GM12878 (cell line): ENCODE measurements around the gene TXNIP. TPM values are rescaled to one million over a fixed set of nuclear protein-coding genes. Genes with fewer than 3 reads are reported as not detected.

Experiments
- ATAC-seq: fragments of 200-7000 bp; cut with Tn5 transposase; 3 replicates; pipeline ENCODE4 v1.9.1; 2020; ENCODE audit warnings: mild to moderate bottlenecking, moderate library complexity
- BruUV-seq: library from RNA; stranded (reverse); fragments of 400-500 nt; replicated peaks from 2 replicates; lab custom pipeline; 2021; lab: Mats Ljungman, UMichigan
- CTCF ChIA-PET: fragments of 300-600 bp; sonication (Branson Sonifier 250); formaldehyde crosslinking; extraction: SDS; loops from one replicate; lab custom pipeline; 2021; ENCODE audit warnings: inconsistent platforms; lab: Yijun Ruan, JAX
- POLR2A ChIA-PET: fragments of 350-600 bp; formaldehyde crosslinking; extraction: SDS; loops from one replicate; lab custom pipeline; 2021; ENCODE audit warnings: inconsistent platforms; lab: Charles Lee
- RAD21 ChIA-PET: fragments of 300-600 bp; sonication (Branson Sonifier 250); formaldehyde crosslinking; loops from one replicate; lab custom pipeline; 2023; ENCODE audit warnings: antibody characterized with exemption; ENCODE audit not compliant: unreplicated experiment; lab: Charles Lee
- SMC1A ChIA-PET: fragments of 300-600 bp; sonication (Branson Sonifier 250); formaldehyde crosslinking; loops from one replicate; lab custom pipeline; 2023; ENCODE audit not compliant: unreplicated experiment, uncharacterized antibody; lab: Charles Lee
- DNase-seq: peaks from one replicate; pipeline ENCODE4 v3.0.0-alpha.2; 2011; ENCODE audit warnings: low read depth, low spot score
- FAIRE-seq: peaks from 3 replicates; lab custom pipeline; 2011; peaks lifted over from hg19 to GRCh38; lab: Jason Lieb, UNC
- H2AFZ ChIP-seq: 2 replicates; pipeline ENCODE4 v1.6.0; 2011; ENCODE audit warnings: low read depth, low read length, control low read depth; ENCODE audit not compliant: control insufficient read depth
- H3K27ac ChIP-seq: 2 replicates; pipeline ENCODE4 v1.5.1; 2011; ENCODE audit warnings: control low read depth; ENCODE audit not compliant: control insufficient read depth, insufficient read depth
- H3K27me3 ChIP-seq, 2 experiments: replicated peaks in 1 of 2; 2 replicates each; pipeline versions ENCODE4 v1.6.0 to v1.6.1; 2011; ENCODE audit warnings: low read length in 1 of 2; ENCODE audit not compliant: control insufficient read depth in 2 of 2, insufficient read depth in 2 of 2
- H3K36me3 ChIP-seq, 2 experiments: 2 replicates each; pipeline ENCODE4 v1.5.1; 2011; ENCODE audit warnings: low read length in 1 of 2; ENCODE audit not compliant: control insufficient read depth in 2 of 2, insufficient read depth in 2 of 2
- H3K4me1 ChIP-seq: 2 replicates; pipeline ENCODE4 v1.6.1; 2011; ENCODE audit warnings: mild to moderate bottlenecking, low read length, moderate library complexity, mixed read lengths; ENCODE audit not compliant: control insufficient read depth, insufficient read depth
- H3K4me2 ChIP-seq: 2 replicates; pipeline ENCODE4 v1.6.0; 2011; ENCODE audit warnings: control low read depth; ENCODE audit not compliant: control insufficient read depth, insufficient read depth
- H3K4me3 ChIP-seq: fragments of 200-600 bp; sonication (generic); 2 replicates; pipeline ENCODE4 v1.5.1; 2016
- H3K79me2 ChIP-seq: 2 replicates; pipeline ENCODE4 v1.6.0; 2011; ENCODE audit warnings: low read length; ENCODE audit not compliant: control insufficient read depth, insufficient read depth
- H3K9ac ChIP-seq: 2 replicates; pipeline ENCODE4 v1.8.0; 2011; ENCODE audit warnings: low read length, control low read depth, mixed read lengths; ENCODE audit not compliant: control insufficient read depth, insufficient read depth
- H3K9me3 ChIP-seq: replicated peaks from 3 replicates; pipeline ENCODE4 v1.5.1; 2011; ENCODE audit warnings: mild to moderate bottlenecking, low read length; ENCODE audit not compliant: control insufficient read depth, insufficient read depth
- H4K20me1 ChIP-seq: 2 replicates; pipeline ENCODE4 v1.6.0; 2011; ENCODE audit not compliant: control insufficient read depth, insufficient read depth
- ASH2L ChIP-seq: fragments of 300-600, 200-600 bp; sonication (generic); IDR thresholded peaks from 2 replicates; pipeline ENCODE4 v1.6.1; 2017; ENCODE audit warnings: low read depth, mild to moderate bottlenecking, borderline replicate concordance
- ESRRA ChIP-seq: IDR thresholded peaks from 2 replicates; pipeline ENCODE4 v1.6.1; 2012; ENCODE audit warnings: mild to moderate bottlenecking, low read length, improper control_type of control experiment
- NFIC ChIP-seq: IDR thresholded peaks from 2 replicates; pipeline ENCODE4 v1.6.1; 2012; ENCODE audit warnings: low read depth, mild to moderate bottlenecking, inconsistent platforms, low read length, moderate library complexity
- NR2C1 ChIP-seq: fragments of 450-650 bp; IDR thresholded peaks from 2 replicates; pipeline ENCODE4 v1.6.1; 2017; ENCODE audit warnings: antibody characterized with exemption, mild to moderate bottlenecking, moderate library complexity
- POLR2AphosphoS2 ChIP-seq: IDR thresholded peaks from 2 replicates; pipeline ENCODE4 v1.6.1; 2011; ENCODE audit warnings: low read depth, mild to moderate bottlenecking, low read length, improper control_type of control experiment, moderate library complexity
- SMC3 ChIP-seq: IDR thresholded peaks from 2 replicates; pipeline ENCODE4 v1.6.1; 2011; ENCODE audit warnings: low read length, improper control_type of control experiment, borderline replicate concordance
- WGBS: methylation state at CpG from one replicate; pipeline ENCODE4 v1.1.6; 2016; ENCODE audit warnings: low lambda C conversion rate; ENCODE audit not compliant: insufficient replicate concordance, insufficient coverage; ENCODE audit errors: missing lambda C conversion rate; 5-methylcytosine and 5-hydroxymethylcytosine counted together
- in situ Hi-C: fragments of 300-500 bp; cut with MboI; formaldehyde crosslinking; loops from 9 replicates; pipeline ENCODE4 v1.14.3; 2018; ENCODE audit warnings: mixed read lengths
- intact Hi-C: fragments of 100-400 bp; cut with micrococcal nuclease; formaldehyde crosslinking; loops from one replicate; pipeline ENCODE4 v1.14.2; 2022; ENCODE audit not compliant: unreplicated experiment
- polyA plus RNA-seq, 11 experiments: library from polyadenylated mRNA; depleted of rRNA in 4 of 11; unstranded in 6 of 11; stranded (reverse) in 5 of 11; fragments of >200 nt; fragmentation: Nextera tagmentation in 4 of 11; fragmentation: Illumina TruSeq in 1 of 11; extraction: Ambion mirVana in 4 of 11; extraction: Trizol in 1 of 11; gene quantifications; 1 replicate in 1 of 11; 2 replicates in 10 of 11; pipeline versions ENCODE4 v1.2.1 to v1.2.3, GENCODE V29; 2011 to 2016; ENCODE audit warnings: inconsistent platforms in 2 of 11, missing spikeins in 2 of 11, low read depth in 1 of 11
- total RNA-seq, 4 experiments: library from RNA; depleted of rRNA in 3 of 4; stranded (reverse); fragments of >200 nt in 3 of 4; fragmentation: Illumina TruSeq in 1 of 4; extraction: Trizol in 1 of 4; gene quantifications; 2 replicates each; pipeline versions ENCODE4 v1.2.1 to v1.2.3, GENCODE V29; 2013 to 2021
- TF ChIP-seq, protein P1 (sequence below): IDR thresholded peaks from 2 replicates; pipeline ENCODE4 v1.6.1; 2011; ENCODE audit warnings: borderline replicate concordance, low read depth, mild to moderate bottlenecking, moderate library complexity, mixed read lengths, low read length; ENCODE audit not compliant: insufficient read depth; ENCODE audit errors: extremely low read length
- TF ChIP-seq, protein P2 (sequence below): fragments of 450-650 bp; IDR thresholded peaks from 2 replicates; pipeline ENCODE4 v1.6.1; 2016; ENCODE audit warnings: mild to moderate bottlenecking, moderate library complexity, borderline replicate concordance
- TF ChIP-seq, protein P3 (sequence below): fragments of 450-650 bp; IDR thresholded peaks from 2 replicates; pipeline ENCODE4 v1.6.1; 2017; ENCODE audit warnings: borderline replicate concordance

The TXNIP gene
- total and polyA plus RNA-seq, 10 of the 15 experiments (the other 5 are each of a cell fraction or from before 2014, with no cell fraction given) = 48.7 to 133 (median 107) TPM

DNA sequence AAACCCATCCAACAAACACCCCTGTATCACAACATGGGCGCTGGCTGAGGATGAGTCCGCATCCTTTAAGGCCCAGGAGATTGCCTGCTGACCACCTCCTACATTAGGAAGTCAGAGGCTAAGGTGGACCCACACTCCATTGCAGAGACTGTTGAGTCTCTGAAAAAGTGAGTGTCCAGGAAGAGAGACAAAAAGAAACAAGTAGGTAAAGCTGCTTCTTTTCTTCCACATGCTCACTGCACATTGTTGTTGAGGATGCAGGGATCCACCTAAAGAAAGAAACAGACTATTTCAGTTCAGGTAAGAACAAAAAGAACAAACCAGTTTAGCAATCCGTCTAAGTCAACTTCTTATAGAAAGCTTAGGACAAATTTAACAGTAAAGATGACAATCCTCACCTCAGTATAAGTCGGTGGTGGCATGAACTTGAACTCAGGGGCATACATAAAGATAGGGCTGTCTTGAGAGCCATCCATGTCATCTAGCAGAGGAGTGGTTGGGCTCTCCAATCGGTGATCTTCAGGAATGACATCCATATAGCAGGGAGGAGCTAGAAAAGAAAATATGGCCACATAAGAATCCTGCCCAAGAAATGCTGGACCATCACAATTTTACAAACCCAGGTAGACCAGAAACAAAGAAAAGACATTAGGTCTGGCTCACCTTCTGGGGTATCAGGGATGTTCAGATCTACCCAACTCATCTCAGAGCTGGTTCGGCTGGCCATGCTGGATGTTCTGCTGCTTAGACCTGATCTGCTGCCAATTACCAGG, 2.6 kb downstream of the TXNIP start (continued):
- TF ChIP-seq ASH2L (no peak), NR2C1 (no peak)
- TF ChIP-seq, all 136 proteins: peak for 0

DNA sequence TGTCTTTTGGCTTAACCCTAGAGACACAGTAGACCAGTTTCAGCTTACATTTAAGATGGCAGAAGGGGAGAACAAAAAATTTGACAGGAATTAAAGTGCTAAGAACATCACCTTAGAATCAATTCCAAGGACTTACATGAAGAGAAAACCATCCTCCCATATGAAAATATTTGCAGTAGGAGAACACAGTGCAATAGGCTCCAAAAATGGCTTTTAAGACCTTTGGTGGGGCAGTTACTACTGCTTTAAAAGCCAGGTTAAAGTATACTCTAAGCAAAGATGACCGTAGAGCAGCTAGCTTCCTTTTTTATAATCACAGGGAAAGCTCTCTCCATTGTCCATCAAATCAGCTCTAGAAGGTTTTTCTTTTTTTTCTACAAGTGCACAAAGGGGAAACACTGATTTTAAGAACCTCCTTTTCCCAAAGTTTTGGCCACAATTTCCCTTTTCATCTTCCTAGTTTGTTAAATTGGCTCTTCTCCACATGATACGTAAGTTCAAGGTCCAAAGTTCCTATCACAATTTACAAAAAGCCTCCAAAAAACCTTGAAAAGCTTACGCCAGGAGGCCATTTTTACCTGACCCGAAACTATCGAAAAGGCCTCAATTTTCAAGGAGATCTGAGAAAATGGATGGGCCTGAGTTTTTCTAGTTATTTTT, 3.3 kb downstream of the TXNIP start:
- in situ Hi-C loops = no loop called here
- Histone ChIP-seq H3K4me3 (0 out of 2 replicates have a peak overlapping the region, but pooled peaks have one; percentile 81), H3K79me2 (peaks cover 15% of the 10 kb centered on the region), H3K27me3 (no peaks in the 10 kb centered on the region), H3K4me1 (peaks cover 10% of the 10 kb centered on the region), H3K9ac (no peak overlapping the region), H2AFZ (no peak overlapping the region), H3K9me3 (no peaks in the 10 kb centered on the region), H3K4me2 (no peak overlapping the region), H3K27ac (no peak overlapping the region), H4K20me1 (no peaks in the 10 kb centered on the region), H3K36me3 (peaks cover 0 to 3% of the 10 kb centered on the region in 2 experiments; a peak in 2 of 4 replicates)
- 82% methylated on average over 5 of the region's 5 CpGs for WGBS
- TF ChIP-seq POLR2AphosphoS2 (no peak), SMC3 (no peak), ESRRA (no peak), NFIC (no peak)
- TF ChIP-seq, protein P1, sequence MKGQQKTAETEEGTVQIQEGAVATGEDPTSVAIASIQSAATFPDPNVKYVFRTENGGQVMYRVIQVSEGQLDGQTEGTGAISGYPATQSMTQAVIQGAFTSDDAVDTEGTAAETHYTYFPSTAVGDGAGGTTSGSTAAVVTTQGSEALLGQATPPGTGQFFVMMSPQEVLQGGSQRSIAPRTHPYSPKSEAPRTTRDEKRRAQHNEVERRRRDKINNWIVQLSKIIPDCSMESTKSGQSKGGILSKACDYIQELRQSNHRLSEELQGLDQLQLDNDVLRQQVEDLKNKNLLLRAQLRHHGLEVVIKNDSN = no peak
- TF ChIP-seq, protein P2, sequence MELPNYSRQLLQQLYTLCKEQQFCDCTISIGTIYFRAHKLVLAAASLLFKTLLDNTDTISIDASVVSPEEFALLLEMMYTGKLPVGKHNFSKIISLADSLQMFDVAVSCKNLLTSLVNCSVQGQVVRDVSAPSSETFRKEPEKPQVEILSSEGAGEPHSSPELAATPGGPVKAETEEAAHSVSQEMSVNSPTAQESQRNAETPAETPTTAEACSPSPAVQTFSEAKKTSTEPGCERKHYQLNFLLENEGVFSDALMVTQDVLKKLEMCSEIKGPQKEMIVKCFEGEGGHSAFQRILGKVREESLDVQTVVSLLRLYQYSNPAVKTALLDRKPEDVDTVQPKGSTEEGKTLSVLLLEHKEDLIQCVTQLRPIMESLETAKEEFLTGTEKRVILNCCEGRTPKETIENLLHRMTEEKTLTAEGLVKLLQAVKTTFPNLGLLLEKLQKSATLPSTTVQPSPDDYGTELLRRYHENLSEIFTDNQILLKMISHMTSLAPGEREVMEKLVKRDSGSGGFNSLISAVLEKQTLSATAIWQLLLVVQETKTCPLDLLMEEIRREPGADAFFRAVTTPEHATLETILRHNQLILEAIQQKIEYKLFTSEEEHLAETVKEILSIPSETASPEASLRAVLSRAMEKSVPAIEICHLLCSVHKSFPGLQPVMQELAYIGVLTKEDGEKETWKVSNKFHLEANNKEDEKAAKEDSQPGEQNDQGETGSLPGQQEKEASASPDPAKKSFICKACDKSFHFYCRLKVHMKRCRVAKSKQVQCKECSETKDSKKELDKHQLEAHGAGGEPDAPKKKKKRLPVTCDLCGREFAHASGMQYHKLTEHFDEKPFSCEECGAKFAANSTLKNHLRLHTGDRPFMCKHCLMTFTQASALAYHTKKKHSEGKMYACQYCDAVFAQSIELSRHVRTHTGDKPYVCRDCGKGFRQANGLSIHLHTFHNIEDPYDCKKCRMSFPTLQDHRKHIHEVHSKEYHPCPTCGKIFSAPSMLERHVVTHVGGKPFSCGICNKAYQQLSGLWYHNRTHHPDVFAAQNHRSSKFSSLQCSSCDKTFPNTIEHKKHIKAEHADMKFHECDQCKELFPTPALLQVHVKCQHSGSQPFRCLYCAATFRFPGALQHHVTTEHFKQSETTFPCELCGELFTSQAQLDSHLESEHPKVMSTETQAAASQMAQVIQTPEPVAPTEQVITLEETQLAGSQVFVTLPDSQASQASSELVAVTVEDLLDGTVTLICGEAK = no peak
- TF ChIP-seq, protein P3, sequence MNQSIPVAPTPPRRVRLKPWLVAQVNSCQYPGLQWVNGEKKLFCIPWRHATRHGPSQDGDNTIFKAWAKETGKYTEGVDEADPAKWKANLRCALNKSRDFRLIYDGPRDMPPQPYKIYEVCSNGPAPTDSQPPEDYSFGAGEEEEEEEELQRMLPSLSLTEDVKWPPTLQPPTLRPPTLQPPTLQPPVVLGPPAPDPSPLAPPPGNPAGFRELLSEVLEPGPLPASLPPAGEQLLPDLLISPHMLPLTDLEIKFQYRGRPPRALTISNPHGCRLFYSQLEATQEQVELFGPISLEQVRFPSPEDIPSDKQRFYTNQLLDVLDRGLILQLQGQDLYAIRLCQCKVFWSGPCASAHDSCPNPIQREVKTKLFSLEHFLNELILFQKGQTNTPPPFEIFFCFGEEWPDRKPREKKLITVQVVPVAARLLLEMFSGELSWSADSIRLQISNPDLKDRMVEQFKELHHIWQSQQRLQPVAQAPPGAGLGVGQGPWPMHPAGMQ = no peak
- RAD21 ChIA-PET = interaction anchor here (7.4 kb wide), 1 partner anchor 14 kb away, joined by 100 read pairs; no protein-coding TSS in a partner anchor
- ATAC-seq (no peak), FAIRE-seq (no peak), DNase-seq (no peak)
- no TSS peak for BruUV-seq
- SMC1A ChIA-PET = interaction anchor here (1.2 to 12.5 kb wide), 4 partner anchors 13 to 134 kb away, joined by 3 to 244 read pairs (median 5); partner anchors contain the start of gene PIAS3
- intact Hi-C loops = no loop called here
- CTCF ChIA-PET = interaction anchor here (1.0 to 12.2 kb wide), 4 partner anchors 13 to 101 kb away, joined by 3 to 196 read pairs (median 4); no protein-coding TSS in a partner anchor
- POLR2A ChIA-PET = interaction anchor here (0.7 to 7.2 kb wide), 5 partner anchors 9 to 29 kb away, joined by 3 to 61 read pairs (median 4); partner anchors contain the start of genes ANKRD34A and POLR3GL
